ENCODE results near the gene XYLT1. TPM values are rescaled to one million over a fixed set of nuclear protein-coding genes. Genes with fewer than 3 reads are reported as not detected.
"Not testable (repeated sequence)": the region's sequence is repeated elsewhere in the genome, so short reads cannot be mapped to it uniquely, and the experiment has no call there.

Gene XYLT1
- polyA plus RNA-seq, 1 donor from 2014 or later, result 3.3 TPM

GRCh38 chr16:17411263-17411662 lies 59.5 kb downstream of the XYLT1 start:
- H3K4me3 ChIP-seq (ENCODE audit: low read length), result no peak overlapping the region
- H3K4me2 ChIP-seq (ENCODE audit: low read length), result no peak overlapping the region
- H4K20me1 ChIP-seq (ENCODE audit: insufficient read depth), result no peaks in the 10 kb centered on the region
- no peaks in the 10 kb centered on the region for H3K9me2 ChIP-seq (ENCODE audit: insufficient read depth, low read length)
- H2AFZ ChIP-seq (ENCODE audit: low read depth, low read length), result no peak overlapping the region
- peaks cover 11% of the 10 kb centered on the region for H3K79me2 ChIP-seq (replicated peaks; ENCODE audit: insufficient read depth, low read length)
- H3K27ac ChIP-seq (ENCODE audit: low read length), result no peak overlapping the region
- no peaks in the 10 kb centered on the region for H3K9me3 ChIP-seq (ENCODE audit: low read length)
- H3K36me3 ChIP-seq (ENCODE audit: insufficient read depth, low read length), result no peaks in the 10 kb centered on the region
- no peak for TF ChIP-seq SMC3 (conservative IDR thresholded peaks at IDR 0.05; ENCODE audit: poor library complexity)
- TF ChIP-seq, protein P1, sequence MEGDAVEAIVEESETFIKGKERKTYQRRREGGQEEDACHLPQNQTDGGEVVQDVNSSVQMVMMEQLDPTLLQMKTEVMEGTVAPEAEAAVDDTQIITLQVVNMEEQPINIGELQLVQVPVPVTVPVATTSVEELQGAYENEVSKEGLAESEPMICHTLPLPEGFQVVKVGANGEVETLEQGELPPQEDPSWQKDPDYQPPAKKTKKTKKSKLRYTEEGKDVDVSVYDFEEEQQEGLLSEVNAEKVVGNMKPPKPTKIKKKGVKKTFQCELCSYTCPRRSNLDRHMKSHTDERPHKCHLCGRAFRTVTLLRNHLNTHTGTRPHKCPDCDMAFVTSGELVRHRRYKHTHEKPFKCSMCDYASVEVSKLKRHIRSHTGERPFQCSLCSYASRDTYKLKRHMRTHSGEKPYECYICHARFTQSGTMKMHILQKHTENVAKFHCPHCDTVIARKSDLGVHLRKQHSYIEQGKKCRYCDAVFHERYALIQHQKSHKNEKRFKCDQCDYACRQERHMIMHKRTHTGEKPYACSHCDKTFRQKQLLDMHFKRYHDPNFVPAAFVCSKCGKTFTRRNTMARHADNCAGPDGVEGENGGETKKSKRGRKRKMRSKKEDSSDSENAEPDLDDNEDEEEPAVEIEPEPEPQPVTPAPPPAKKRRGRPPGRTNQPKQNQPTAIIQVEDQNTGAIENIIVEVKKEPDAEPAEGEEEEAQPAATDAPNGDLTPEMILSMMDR (IDR thresholded peaks at IDR 0.05; ENCODE audit: poor library complexity, severe bottlenecking), result no peak
- TF ChIP-seq EZH2 (IDR thresholded peaks at IDR 0.05; ENCODE audit: borderline replicate concordance, insufficient read depth, low read length, poor library complexity, severe bottlenecking), result no peak
- no peak for TF ChIP-seq RAD21 (conservative IDR thresholded peaks at IDR 0.05)
- no peak for TF ChIP-seq MXI1 (conservative IDR thresholded peaks at IDR 0.05; ENCODE audit: poor library complexity, severe bottlenecking)
- no peak for TF ChIP-seq POLR2AphosphoS5 (IDR thresholded peaks at IDR 0.05)
- no peak for TF ChIP-seq EP300 (conservative IDR thresholded peaks at IDR 0.05; ENCODE audit: poor library complexity, severe bottlenecking)
- TF ChIP-seq REST (IDR thresholded peaks at IDR 0.05; ENCODE audit: borderline replicate concordance), result no peak
- no peak for TF ChIP-seq TAF1 (IDR thresholded peaks at IDR 0.05; ENCODE audit: low read depth)
- no peaks in the 10 kb centered on the region for H3K27me3 ChIP-seq (ENCODE audit: insufficient read depth, low read depth, low read length)
- H3K9ac ChIP-seq (ENCODE audit: low read length), result no peak overlapping the region
- no peaks in the 10 kb centered on the region for H3F3A ChIP-seq (ENCODE audit: insufficient read depth, low read length, poor library complexity, severe bottlenecking)

DNA sequence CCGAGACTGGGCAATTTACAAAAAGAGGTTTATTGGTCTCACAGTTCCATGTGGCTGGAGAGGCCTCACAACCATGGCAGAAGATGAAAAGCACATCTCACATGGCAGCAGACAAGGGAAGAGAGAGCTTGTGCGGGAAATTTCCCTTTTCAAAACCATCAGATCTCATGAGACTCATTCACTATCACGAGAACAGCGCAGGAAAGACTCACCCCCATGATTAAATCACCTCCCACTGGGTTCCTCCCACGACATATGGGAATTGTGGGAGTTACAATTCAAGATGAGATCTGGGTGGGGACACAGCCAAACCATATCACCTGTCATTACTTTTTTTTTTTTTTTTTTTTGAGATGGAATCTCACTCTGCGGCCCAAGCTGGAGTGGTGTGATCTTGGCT lies 60.4 kb downstream of the XYLT1 start:
- H3K9me3 ChIP-seq (ENCODE audit: low read length); H3K36me3 ChIP-seq (ENCODE audit: insufficient read depth, low read length); H3K9ac ChIP-seq (ENCODE audit: low read length); H3F3A ChIP-seq (ENCODE audit: insufficient read depth, low read length, poor library complexity, severe bottlenecking); H3K4me3 ChIP-seq (ENCODE audit: low read length); H3K27ac ChIP-seq (ENCODE audit: low read length); H3K9me2 ChIP-seq (ENCODE audit: insufficient read depth, low read length); H2AFZ ChIP-seq (ENCODE audit: low read depth, low read length); H4K20me1 ChIP-seq (ENCODE audit: insufficient read depth); H3K27me3 ChIP-seq (ENCODE audit: insufficient read depth, low read depth, low read length); H3K4me2 ChIP-seq (ENCODE audit: low read length): not testable (repeated sequence)
- H3K79me2 ChIP-seq (replicated peaks; ENCODE audit: insufficient read depth, low read length), result peaks cover 11% of the 10 kb centered on the region

- no peak for TF ChIP-seq SMC3 (conservative IDR thresholded peaks at IDR 0.05; ENCODE audit: poor library complexity)
- no peak for TF ChIP-seq RAD21 (conservative IDR thresholded peaks at IDR 0.05)
- TF ChIP-seq, protein P1 (IDR thresholded peaks at IDR 0.05; ENCODE audit: poor library complexity, severe bottlenecking), result no peak
- TF ChIP-seq REST (IDR thresholded peaks at IDR 0.05; ENCODE audit: borderline replicate concordance), result no peak
- TF ChIP-seq MXI1 (conservative IDR thresholded peaks at IDR 0.05; ENCODE audit: poor library complexity, severe bottlenecking), result no peak
- TF ChIP-seq TAF1 (IDR thresholded peaks at IDR 0.05; ENCODE audit: low read depth), result no peak
- TF ChIP-seq EZH2 (IDR thresholded peaks at IDR 0.05; ENCODE audit: borderline replicate concordance, insufficient read depth, low read length, poor library complexity, severe bottlenecking), result no peak
- no peak for TF ChIP-seq POLR2AphosphoS5 (IDR thresholded peaks at IDR 0.05)
- TF ChIP-seq EP300 (conservative IDR thresholded peaks at IDR 0.05; ENCODE audit: poor library complexity, severe bottlenecking), result no peak
- no peak overlapping the region for H3K4me3 ChIP-seq (ENCODE audit: low read length)
- H3K27me3 ChIP-seq (ENCODE audit: insufficient read depth, low read depth, low read length), result no peaks in the 10 kb centered on the region
- no peaks in the 10 kb centered on the region for H3F3A ChIP-seq (ENCODE audit: insufficient read depth, low read length, poor library complexity, severe bottlenecking)
- no peak overlapping the region for H2AFZ ChIP-seq (ENCODE audit: low read depth, low read length)
- H3K36me3 ChIP-seq (ENCODE audit: insufficient read depth, low read length), result no peaks in the 10 kb centered on the region
- H3K27ac ChIP-seq (ENCODE audit: low read length), result no peak overlapping the region
- H3K4me2 ChIP-seq (ENCODE audit: low read length), result no peak overlapping the region
- no peak overlapping the region for H3K9ac ChIP-seq (ENCODE audit: low read length)
- no peaks in the 10 kb centered on the region for H3K9me2 ChIP-seq (ENCODE audit: insufficient read depth, low read length)
- peaks cover 11% of the 10 kb centered on the region for H3K79me2 ChIP-seq (replicated peaks; ENCODE audit: insufficient read depth, low read length)
- no peaks in the 10 kb centered on the region for H3K9me3 ChIP-seq (ENCODE audit: low read length)
- no peaks in the 10 kb centered on the region for H4K20me1 ChIP-seq (ENCODE audit: insufficient read depth)
Observed at GRCh38 chr16:17409894-17410293, 60.9 kb downstream of the XYLT1 start.
